Natural killer cell (primary cell): ENCODE results near the gene PRR14L. TPM values are rescaled to one million over a fixed set of nuclear protein-coding genes. Genes with fewer than 3 reads are reported as not detected.

Experiments
- ATAC-seq, 3 donors: fragments of 150-1000 bp in 2 of 3; fragments of 200-7000 bp in 1 of 3; cut with Tn5 transposase; 1 replicate in 1 of 3; 2 replicates in 2 of 3; pipeline ENCODE4 v1.10.0; 2021; ENCODE audit warnings: mild to moderate bottlenecking in 2 of 3, moderate library complexity in 2 of 3
- DNase-seq, 2 donors: peaks; one replicate each; pipeline versions ENCODE4 v3.0.0 to v3.0.0-alpha.2; 2013 to 2021; ENCODE audit warnings: mixed read lengths in 1 of 2
- H3K27ac ChIP-seq: one replicate; pipeline ENCODE4 v1.5.1; 2013; ENCODE audit warnings: mild to moderate bottlenecking, low read length
- H3K27me3 ChIP-seq: one replicate; pipeline ENCODE4 v1.6.1; 2013; ENCODE audit warnings: low read length; ENCODE audit not compliant: control insufficient read depth, insufficient read depth
- H3K36me3 ChIP-seq: one replicate; pipeline ENCODE4 v1.6.1; 2013; ENCODE audit warnings: low read length; ENCODE audit not compliant: control insufficient read depth, insufficient read depth
- H3K4me1 ChIP-seq: one replicate; pipeline ENCODE4 v1.6.1; 2013; ENCODE audit warnings: low read length; ENCODE audit not compliant: control insufficient read depth, insufficient read depth
- H3K4me3 ChIP-seq: one replicate; pipeline ENCODE4 v1.5.1; 2013; ENCODE audit warnings: low read length
- H3K9me3 ChIP-seq: one replicate; pipeline ENCODE4 v1.6.1; 2013; ENCODE audit warnings: low read length; ENCODE audit not compliant: control insufficient read depth, insufficient read depth
- H3K27ac Mint-ChIP-seq, 2 donors: one replicate each; pipeline ENCODE4 v1.8.0; 2022; ENCODE audit warnings: mild to moderate bottlenecking in 2 of 2, mixed read lengths in 2 of 2, moderate library complexity in 1 of 2
- H3K27me3 Mint-ChIP-seq, 2 donors: one replicate each; pipeline ENCODE4 v1.8.0; 2022; ENCODE audit warnings: low read depth in 2 of 2, mixed read lengths in 2 of 2
- H3K36me3 Mint-ChIP-seq: one replicate; pipeline ENCODE4 v1.8.0; 2022; ENCODE audit warnings: mixed read lengths
- H3K4me1 Mint-ChIP-seq, 2 donors: one replicate each; pipeline ENCODE4 v1.8.0; 2022; ENCODE audit warnings: mixed read lengths in 2 of 2
- H3K4me3 Mint-ChIP-seq: one replicate; pipeline ENCODE4 v1.8.0; 2022; ENCODE audit warnings: mild to moderate bottlenecking, moderate library complexity, mixed read lengths
- H3K9me3 Mint-ChIP-seq, 2 donors: one replicate each; pipeline ENCODE4 v1.8.0; 2022; ENCODE audit warnings: mixed read lengths in 2 of 2
- CTCF ChIP-seq: fragments of 200-600 bp; IDR thresholded peaks from one replicate; pipeline ENCODE4 v1.8.0; 2022; ENCODE audit warnings: antibody characterized with exemption
- WGBS: methylation state at CpG from one replicate; pipeline ENCODE4 v1.1.7; 2013; ENCODE audit warnings: missing lambda C conversion rate; ENCODE audit not compliant: insufficient coverage; 5-methylcytosine and 5-hydroxymethylcytosine counted together
- intact Hi-C: fragments of 100-400 bp; cut with micrococcal nuclease; formaldehyde crosslinking; loops from one replicate; pipeline ENCODE4 v1.14.2; 2022
- total RNA-seq, 4 donors: library from RNA; stranded (reverse); fragments of 120-200 nt in 1 of 4; gene quantifications; one replicate each; pipeline versions ENCODE4 v1.2.3 to v1.2.4, GENCODE V29; 2013 to 2022

Gene PRR14L
- total RNA-seq, 3 donors from 2014 or later (not counting 1 experiment from before 2014, with no cell fraction given) = 39.3 to 54.1 (median 54.0) TPM

GRCh38 chr22:31650391-31650790 lies 99.5 kb downstream of the PRR14L start:
- Mint-ChIP-seq H3K27me3 (no peaks in the 10 kb centered on the region), H3K27ac (no peak overlapping the region), H3K9me3 (no peaks in the 10 kb centered on the region), H3K4me1 (peaks cover 0 to 8% of the 10 kb centered on the region in 2 donors), H3K36me3 (no peaks in the 10 kb centered on the region), H3K4me3 (no peak overlapping the region)
- Histone ChIP-seq H3K4me1 (no peaks in the 10 kb centered on the region), H3K9me3 (no peaks in the 10 kb centered on the region), H3K36me3 (peaks cover 14% of the 10 kb centered on the region), H3K27ac (no peak overlapping the region), H3K27me3 (no peaks in the 10 kb centered on the region), H3K4me3 (no peak overlapping the region)
- TF ChIP-seq CTCF = no peak
- intact Hi-C loops = no loop called here
- DNase-seq (no peak), ATAC-seq (no peak)
- WGBS = 83% methylated on average over 5 of the region's 6 CpGs

GRCh38 chr22:31647523-31648320 lies 102.2 kb downstream of the PRR14L start:
- H3K9me3 ChIP-seq = no peaks in the 10 kb centered on the region
- Mint-ChIP-seq H3K4me1 (no peaks in the 10 kb centered on the region), H3K9me3 (no peaks in the 10 kb centered on the region), H3K36me3 (no peaks in the 10 kb centered on the region), H3K27ac (no peak overlapping the region), H3K4me3 (no peak overlapping the region), H3K27me3 (no peaks in the 10 kb centered on the region)
- ATAC-seq = no peak
- no peak for TF ChIP-seq CTCF
- H3K27ac ChIP-seq = no peak overlapping the region
- no peaks in the 10 kb centered on the region for H3K27me3 ChIP-seq
- H3K4me3 ChIP-seq = no peak overlapping the region
- intact Hi-C loops = no loop called here
- 88% methylated on average over 11 of the region's 11 CpGs for WGBS
- no peak for DNase-seq
- no peaks in the 10 kb centered on the region for H3K4me1 ChIP-seq
- H3K36me3 ChIP-seq = peaks cover 17% of the 10 kb centered on the region

- Histone ChIP-seq H3K4me3 (no peak overlapping the region), H3K36me3 (peaks cover 17% of the 10 kb centered on the region), H3K27me3 (no peaks in the 10 kb centered on the region), H3K4me1 (no peaks in the 10 kb centered on the region), H3K9me3 (no peaks in the 10 kb centered on the region), H3K27ac (no peak overlapping the region)
- Mint-ChIP-seq H3K27me3 (no peaks in the 10 kb centered on the region), H3K9me3 (no peaks in the 10 kb centered on the region), H3K4me1 (no peaks in the 10 kb centered on the region), H3K36me3 (no peaks in the 10 kb centered on the region), H3K27ac (peak overlapping the region; percentile 53 to 62), H3K4me3 (no peak overlapping the region)
- ATAC-seq (no peak), DNase-seq (no peak)
- no peak for TF ChIP-seq CTCF
- 96% methylated on average over 3 of the region's 3 CpGs for WGBS
- intact Hi-C loops = no loop called here
These were observed 102.9 kb downstream of the PRR14L start for GRCh38 chr22:31647066-31647465.
